ENCODE data around the gene ZNF423. TPM values are rescaled to one million over a fixed set of nuclear protein-coding genes. Genes with fewer than 3 reads are reported as not detected.

The ZNF423 gene
- total RNA-seq, 1 donor from 2014 or later, result 19.8 TPM

GRCh38 chr16:49859125-49859811 is 3.4 kb upstream of the ZNF423 start:
- no peak for TF ChIP-seq CTCF (IDR thresholded peaks at IDR 0.05; ENCODE audit: unreplicated experiment)
- H3K27ac Mint-ChIP-seq, result peak overlapping the region; percentile 33
- no peaks in the 10 kb centered on the region for H3K9me3 Mint-ChIP-seq
- peaks cover 30% of the 10 kb centered on the region for H3K27me3 Mint-ChIP-seq (ENCODE audit: low read depth)
- H3K4me1 Mint-ChIP-seq, result peaks cover 15% of the 10 kb centered on the region
- no peaks in the 10 kb centered on the region for H3K36me3 Mint-ChIP-seq
- no peak for DNase-seq (ENCODE audit: low spot score in 2 of 2, unreplicated experiment in 2 of 2)
- H3K4me3 Mint-ChIP-seq, result peak overlapping the region; percentile 66

- Mint-ChIP-seq H3K27me3 (ENCODE audit: low read depth) (peaks cover 26% of the 10 kb centered on the region), H3K9me3 (no peaks in the 10 kb centered on the region), H3K4me1 (peaks cover 23% of the 10 kb centered on the region), H3K27ac (no peak overlapping the region), H3K4me3 (peak overlapping the region; percentile 66), H3K36me3 (no peaks in the 10 kb centered on the region)
- peak in 1 of 2 experiments; percentile 70 for DNase-seq (ENCODE audit: low spot score in 2 of 2, unreplicated experiment in 2 of 2)
- no peak for TF ChIP-seq CTCF (IDR thresholded peaks at IDR 0.05; ENCODE audit: unreplicated experiment)
Measured at GRCh38 chr16:49858200-49859124, 2.5 kb upstream of the ZNF423 start.

- H3K4me3 Mint-ChIP-seq, result peak overlapping the region; percentile 74
- H3K27ac Mint-ChIP-seq, result peak overlapping the region; percentile 84
- H3K4me1 Mint-ChIP-seq, result peaks cover 31% of the 10 kb centered on the region
- TF ChIP-seq CTCF (IDR thresholded peaks at IDR 0.05; ENCODE audit: unreplicated experiment), result peak; percentile 87
- no peaks in the 10 kb centered on the region for H3K36me3 Mint-ChIP-seq
- H3K27me3 Mint-ChIP-seq (ENCODE audit: low read depth), result peaks cover 26% of the 10 kb centered on the region
- no peaks in the 10 kb centered on the region for H3K9me3 Mint-ChIP-seq
- peak in 1 of 2 experiments; percentile 68 for DNase-seq (ENCODE audit: low spot score in 2 of 2, unreplicated experiment in 2 of 2)
Measured at GRCh38 chr16:49857423-49858181, 1.7 kb upstream of the ZNF423 start.

GRCh38 chr16:49856672-49857330 is 889 bp upstream of the ZNF423 start:
- DNase-seq (ENCODE audit: low spot score in 2 of 2, unreplicated experiment in 2 of 2), result peak; percentile 70 to 82
- peak overlapping the region; percentile 88 for H3K4me3 Mint-ChIP-seq
- no peak for TF ChIP-seq CTCF (IDR thresholded peaks at IDR 0.05; ENCODE audit: unreplicated experiment)
- no peaks in the 10 kb centered on the region for H3K36me3 Mint-ChIP-seq
- no peaks in the 10 kb centered on the region for H3K9me3 Mint-ChIP-seq
- peaks cover 38% of the 10 kb centered on the region for H3K4me1 Mint-ChIP-seq
- H3K27me3 Mint-ChIP-seq (ENCODE audit: low read depth), result peaks cover 22% of the 10 kb centered on the region
- H3K27ac Mint-ChIP-seq, result peak overlapping the region; percentile 92

- peak; percentile 85 to 89 for DNase-seq (ENCODE audit: low spot score in 2 of 2, unreplicated experiment in 2 of 2)
Measured at GRCh38 chr16:49855280-49855821, 561 bp downstream of the ZNF423 start.

More at GRCh38 chr16:49855280-49855821, 561 bp downstream of the ZNF423 start:
- Mint-ChIP-seq H3K4me1 (peaks cover 50% of the 10 kb centered on the region), H3K27ac (peak overlapping the region; percentile 43), H3K27me3 (ENCODE audit: low read depth) (peaks cover 14% of the 10 kb centered on the region), H3K4me3 (peak overlapping the region; percentile 60), H3K36me3 (no peaks in the 10 kb centered on the region), H3K9me3 (no peaks in the 10 kb centered on the region)
- TF ChIP-seq CTCF (IDR thresholded peaks at IDR 0.05; ENCODE audit: unreplicated experiment), result no peak
